8988T (cell line): ENCODE data around the gene MOV10L1.

Source experiments
- DNase-seq: peaks from one replicate; pipeline ENCODE4 v3.0.0; 2011

The MOV10L1 gene

DNA sequence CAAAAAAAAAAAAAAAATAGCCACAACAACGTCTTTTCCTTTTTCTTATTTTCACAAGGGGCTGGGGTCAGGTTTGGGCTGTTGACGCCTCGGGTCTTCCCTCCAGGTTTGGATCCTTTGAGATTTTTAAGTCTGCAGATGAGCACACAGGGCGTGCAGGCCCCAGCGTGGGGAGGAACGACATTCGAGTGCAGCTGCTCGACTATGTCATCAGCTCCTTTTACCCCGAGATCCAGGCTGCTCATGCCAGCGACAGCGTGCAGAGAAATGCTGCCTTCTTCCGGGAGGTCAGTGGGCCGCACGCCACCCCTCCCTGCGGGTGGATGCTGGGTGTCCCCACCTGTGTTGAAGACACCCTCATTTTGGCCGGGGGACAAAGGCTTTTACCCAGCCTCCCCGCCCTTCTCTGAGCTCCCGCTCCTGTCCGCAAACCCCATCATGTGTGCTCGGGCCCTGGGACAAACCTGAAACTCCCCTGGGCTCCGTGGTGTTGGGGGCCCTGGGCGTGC lies 118.7 kb downstream of the MOV10L1 start:
- no peak for DNase-seq

DNA sequence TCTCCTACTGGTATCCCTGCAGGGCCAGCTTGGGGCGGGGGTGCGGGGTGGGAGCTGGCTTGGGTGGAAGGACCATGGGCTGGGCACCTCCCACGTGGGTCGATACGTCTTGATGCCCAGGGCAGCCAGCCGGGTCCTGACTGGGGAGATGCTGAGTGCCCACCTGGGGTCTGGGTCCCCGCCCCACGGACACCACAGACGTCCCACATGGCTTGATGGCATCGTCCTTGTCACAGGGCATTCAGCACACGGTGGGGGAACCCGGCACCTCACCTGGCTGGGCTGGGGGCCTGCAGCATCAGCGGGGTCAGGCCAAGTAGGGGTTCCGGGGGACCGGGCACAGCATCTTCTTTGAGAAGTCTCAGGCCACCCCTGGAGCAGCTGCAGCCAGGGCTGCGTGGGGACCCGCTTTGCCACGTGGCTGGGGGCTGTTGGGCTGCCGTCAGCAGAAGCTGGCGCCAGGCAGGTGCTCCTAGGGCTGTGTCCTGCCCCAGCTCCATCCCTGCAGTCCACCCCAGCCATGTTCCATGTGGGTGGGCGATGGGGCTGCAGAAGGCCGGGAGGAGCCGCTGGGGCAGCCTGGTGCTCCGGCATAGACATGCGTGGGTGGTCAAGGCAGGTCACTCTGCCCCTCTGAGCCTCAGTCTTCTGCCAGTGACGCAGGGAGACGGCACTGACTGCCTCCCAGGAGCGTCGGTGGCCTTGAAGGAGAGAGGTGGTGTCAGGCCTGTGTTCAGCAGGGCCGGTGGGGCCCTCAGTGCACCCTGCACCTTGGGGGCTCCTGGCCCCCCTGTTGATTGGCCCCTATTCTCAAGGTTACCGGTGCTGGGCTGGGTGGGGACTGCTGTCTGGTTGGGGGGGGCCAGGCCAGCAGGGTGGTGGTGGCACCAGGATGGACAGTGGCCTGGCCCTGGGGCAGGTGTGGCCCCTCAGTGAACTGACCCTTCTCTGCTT lies 119.4 kb downstream of the MOV10L1 start:
- no peak for DNase-seq

DNA sequence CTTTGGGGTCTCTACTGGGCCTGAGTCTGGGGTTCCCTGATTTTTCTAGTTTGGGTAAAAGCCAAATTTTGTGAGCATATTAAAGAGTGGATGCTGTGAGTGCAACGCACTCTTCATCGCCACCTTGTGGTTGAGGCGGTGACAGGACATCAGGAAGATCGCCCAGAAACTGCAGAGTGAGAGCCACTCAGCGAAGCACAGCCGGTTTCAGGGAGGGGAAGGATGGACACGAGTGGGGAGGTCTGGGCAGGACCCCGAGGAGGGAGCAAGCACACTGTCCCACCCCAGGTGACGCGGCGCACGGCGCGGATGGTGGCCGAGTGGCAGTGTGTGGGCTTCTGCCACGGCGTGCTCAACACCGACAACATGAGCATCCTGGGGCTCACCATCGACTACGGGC lies 120.1 kb downstream of the MOV10L1 start:
- no peak for DNase-seq

DNA sequence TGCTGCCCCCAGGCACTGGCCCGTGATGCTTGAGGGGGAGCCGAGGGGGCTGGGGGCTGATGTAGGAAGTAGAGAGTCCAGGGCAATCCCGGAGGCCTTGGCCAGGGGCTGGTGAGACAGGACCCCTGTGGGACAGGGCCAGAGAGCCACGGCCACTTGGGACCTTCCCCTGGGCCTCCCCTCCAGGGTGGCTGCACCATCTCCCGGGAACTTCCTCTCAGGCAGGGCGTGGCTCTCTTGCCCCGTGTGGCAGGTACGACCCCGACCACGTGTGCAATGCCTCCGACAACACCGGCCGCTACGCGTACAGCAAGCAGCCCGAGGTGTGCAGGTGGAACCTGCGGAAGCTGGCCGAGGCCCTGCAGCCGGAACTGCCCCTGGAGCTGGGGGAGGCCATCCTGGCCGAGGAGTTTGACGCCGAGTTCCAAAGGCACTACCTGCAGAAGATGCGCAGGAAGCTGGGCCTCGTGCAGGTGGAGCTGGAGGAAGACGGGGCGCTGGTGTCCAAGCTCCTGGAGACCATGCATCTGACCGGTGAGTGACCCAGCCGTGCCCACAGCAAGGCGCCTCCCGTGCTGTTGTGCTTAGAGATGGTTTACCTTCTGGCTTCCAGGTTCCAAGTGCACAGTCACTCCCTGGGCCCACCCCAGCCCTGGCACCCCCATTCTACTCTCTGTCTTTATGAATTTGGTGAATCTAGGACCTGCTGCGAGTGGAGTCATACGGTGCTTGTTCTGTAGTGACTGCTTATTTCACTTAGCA lies 120.8 kb downstream of the MOV10L1 start:
- no peak for DNase-seq

DNA sequence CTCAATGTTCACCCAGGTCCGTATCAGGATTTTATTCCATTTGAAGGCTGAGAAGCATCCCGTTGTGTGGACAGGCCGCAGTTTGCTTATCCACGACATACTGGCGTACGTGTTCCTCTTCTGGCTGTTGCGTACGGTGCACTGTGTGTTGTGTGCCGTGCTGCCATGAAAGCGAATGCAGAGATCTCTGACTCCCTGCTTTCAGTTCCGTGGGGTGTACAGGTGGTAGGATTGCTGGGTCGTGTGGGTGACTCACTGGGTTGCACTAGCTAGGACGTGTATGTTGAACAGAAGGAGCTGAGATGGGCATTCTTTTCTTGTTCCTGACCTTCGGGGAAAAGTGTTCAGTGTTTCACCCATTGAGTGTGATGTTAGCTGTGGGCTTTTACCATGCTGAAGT lies 121.3 kb downstream of the MOV10L1 start:
- no peak for DNase-seq
